ENCODE results near the gene RTN4R.
"Not testable (repeated sequence)": the region's sequence is repeated elsewhere in the genome, so short reads cannot be mapped to it uniquely, and the experiment has no call there.

RTN4R gene

DNA sequence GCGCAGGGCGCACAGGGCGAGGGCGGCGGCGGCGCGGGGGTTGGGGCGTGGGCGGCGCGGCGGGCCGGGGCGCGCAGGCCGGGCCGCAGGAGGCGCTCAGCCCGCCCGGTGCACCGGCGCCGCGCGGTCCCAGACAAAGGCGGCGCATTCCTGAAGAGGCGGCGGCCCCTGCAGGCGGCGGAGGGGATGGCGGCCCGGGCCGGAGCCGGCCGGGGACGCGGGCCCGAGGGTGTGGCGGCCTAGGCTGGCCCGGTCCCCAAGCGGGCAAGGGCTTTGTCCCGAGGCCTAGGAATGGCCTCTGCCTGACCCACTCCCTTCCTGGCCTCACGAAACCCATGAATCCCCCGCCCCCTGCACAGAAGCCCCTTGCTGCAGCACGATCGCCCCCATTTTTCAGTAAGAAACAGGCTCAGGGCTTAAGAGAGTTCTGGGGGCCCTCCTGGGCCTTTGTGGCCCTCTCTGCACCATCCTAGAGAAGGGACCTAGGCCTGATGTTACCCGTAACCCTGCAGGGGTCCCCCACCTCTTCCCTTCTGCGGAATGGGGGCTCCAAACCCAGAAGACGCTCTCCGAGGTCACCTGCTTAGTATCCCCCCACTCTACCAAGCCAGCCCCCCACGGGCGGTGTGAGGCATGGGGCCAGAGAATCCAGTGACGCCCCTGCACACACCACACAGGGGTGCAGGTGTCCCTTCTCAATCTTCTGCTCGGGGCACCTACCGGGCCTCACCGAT lies at the start of gene RTN4R:
RTN4R (minus strand) TSS at position 40 of the 734 bp plus-strand sequence. CDS start 226 bp downstream, outside the sequence.
- peak; percentile 67 for DNase-seq
- in situ Hi-C loops (cut with HindIII; ENCODE audit: low pct_ligation_motif_present, low pct_unique_long_range_greater_than_20kb, low sequenced_read_pairs): no loop called here

DNA sequence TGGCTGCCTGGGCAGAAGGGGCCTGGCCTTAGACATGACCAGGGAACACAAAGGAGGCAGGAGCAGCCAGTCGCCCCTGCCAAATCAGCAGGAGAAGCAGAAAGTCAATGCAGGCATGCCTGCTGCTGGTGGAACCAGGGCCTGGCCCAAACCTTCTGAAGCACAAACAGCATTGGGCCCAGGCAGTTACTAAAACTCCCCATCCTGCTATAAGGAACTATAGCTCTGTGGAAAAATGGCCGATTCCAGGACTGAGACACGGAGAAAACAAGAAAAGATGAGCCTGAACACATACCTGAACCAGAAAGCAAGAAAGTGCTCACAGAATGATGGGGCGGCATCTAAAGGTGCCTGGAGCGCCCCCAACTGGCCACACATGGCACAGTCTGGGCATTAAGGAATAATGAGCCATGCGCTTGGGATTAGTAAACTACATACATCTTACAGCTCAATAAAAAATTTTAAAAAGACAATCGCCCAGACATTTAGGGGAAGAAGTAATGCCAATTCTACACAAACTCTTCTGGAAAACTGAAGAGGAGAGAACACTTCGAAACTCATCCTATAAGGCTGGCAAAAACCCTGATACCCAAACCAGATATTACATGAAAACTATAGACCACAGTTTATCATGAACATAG lies 49.4 kb upstream of the RTN4R start:
- in situ Hi-C loops (cut with HindIII; ENCODE audit: low pct_ligation_motif_present, low pct_unique_long_range_greater_than_20kb, low sequenced_read_pairs): not testable (repeated sequence)

DNA sequence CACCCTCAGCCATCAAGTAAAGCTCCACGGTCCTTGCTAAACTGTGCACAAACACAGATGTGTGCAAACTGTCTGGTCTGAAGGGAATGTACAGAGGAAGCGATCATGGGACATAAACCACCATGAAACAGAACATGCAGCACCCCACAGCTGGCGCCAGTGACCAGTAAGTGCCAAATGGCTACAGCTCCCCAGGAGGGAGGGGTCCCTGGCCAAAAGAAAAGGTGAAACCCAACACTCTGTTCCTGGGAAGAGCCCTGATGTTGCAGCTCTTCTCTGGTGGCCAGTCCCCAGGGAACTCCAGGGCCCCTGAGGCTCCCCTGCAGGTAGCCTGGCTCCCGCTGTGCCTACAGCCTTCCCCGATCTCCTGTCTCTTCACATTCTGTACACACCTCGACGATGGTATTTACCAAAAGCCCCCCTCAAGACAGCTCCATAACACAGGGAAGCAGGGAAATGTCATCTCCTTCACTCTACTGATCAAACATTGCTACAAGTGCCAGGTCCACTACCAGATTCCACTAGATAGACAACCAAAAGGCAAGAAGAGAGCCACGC lies 48.8 kb upstream of the RTN4R start:
- in situ Hi-C loops (cut with HindIII; ENCODE audit: low pct_ligation_motif_present, low pct_unique_long_range_greater_than_20kb, low sequenced_read_pairs): no loop called here
- DNase-seq: no peak

More for the DNA sequence above, 49.4 kb upstream of the RTN4R start:
- DNase-seq: peak; percentile 22

GRCh38 chr22:20316217-20316843 lies 48.2 kb upstream of the RTN4R start:
- in situ Hi-C loops (cut with HindIII; ENCODE audit: low pct_ligation_motif_present, low pct_unique_long_range_greater_than_20kb, low sequenced_read_pairs): no loop called here
- no peak for DNase-seq

- DNase-seq: no peak
- in situ Hi-C loops (cut with HindIII; ENCODE audit: low pct_ligation_motif_present, low pct_unique_long_range_greater_than_20kb, low sequenced_read_pairs): no loop called here
These were observed 47.5 kb upstream of the RTN4R start for GRCh38 chr22:20315337-20316216.

DNA sequence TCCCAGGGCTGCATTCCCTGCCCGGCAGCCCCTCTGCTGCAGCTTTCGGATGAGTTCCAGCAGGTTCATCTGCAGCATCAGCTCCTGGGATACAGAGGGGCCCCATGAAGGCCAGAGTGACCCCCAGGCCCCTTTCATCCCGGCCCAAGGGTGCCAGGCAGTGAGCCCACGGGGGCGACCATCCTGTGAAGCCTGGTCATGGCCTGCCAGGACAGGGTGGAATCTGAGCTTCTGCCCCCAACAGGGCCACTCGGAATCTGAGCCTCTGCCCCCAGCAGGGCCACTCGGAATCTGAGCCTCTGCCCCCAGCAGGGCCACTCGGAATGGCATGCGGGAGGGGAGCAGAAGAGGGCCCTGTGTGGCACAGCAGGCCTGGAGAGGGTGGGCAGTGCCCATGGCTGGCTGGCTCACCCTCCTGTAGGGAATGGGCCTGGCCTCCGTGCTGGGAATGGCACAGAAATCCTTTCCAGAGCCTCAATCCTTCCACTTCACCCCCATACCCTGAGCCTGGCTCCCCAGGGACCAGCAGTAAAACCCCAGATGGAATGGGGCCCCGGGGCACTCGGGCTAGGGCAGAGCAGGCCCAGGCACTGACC lies 46.7 kb upstream of the RTN4R start:
- DNase-seq; in situ Hi-C loops (cut with HindIII; ENCODE audit: low pct_ligation_motif_present, low pct_unique_long_range_greater_than_20kb, low sequenced_read_pairs): not testable (repeated sequence)

DNA sequence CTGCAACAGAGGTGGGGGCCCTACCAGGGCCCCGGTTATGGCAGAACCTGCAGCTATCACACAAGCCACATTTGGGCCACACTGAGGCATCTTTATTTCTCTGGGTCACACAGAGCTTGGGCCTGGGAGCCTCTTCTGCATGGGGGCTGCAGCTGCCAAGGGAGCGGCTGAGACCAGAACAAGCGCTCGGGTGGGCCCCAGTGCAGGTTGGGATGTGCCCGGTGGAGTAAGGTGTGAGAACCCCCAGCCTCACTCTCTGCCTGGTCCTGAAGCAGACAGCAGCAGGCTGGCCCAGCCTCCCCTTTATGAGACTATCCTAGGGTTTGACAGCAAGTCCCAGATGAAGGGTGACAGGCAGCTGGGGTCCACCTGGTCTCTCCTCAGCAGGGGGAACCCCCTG lies 46.1 kb upstream of the RTN4R start:
- DNase-seq; in situ Hi-C loops (cut with HindIII; ENCODE audit: low pct_ligation_motif_present, low pct_unique_long_range_greater_than_20kb, low sequenced_read_pairs): not testable (repeated sequence)

GRCh38 chr22:20313306-20314077 lies 45.4 kb upstream of the RTN4R start:
- DNase-seq: peak; percentile 10
- in situ Hi-C loops (cut with HindIII; ENCODE audit: low pct_ligation_motif_present, low pct_unique_long_range_greater_than_20kb, low sequenced_read_pairs): not testable (repeated sequence)

DNA sequence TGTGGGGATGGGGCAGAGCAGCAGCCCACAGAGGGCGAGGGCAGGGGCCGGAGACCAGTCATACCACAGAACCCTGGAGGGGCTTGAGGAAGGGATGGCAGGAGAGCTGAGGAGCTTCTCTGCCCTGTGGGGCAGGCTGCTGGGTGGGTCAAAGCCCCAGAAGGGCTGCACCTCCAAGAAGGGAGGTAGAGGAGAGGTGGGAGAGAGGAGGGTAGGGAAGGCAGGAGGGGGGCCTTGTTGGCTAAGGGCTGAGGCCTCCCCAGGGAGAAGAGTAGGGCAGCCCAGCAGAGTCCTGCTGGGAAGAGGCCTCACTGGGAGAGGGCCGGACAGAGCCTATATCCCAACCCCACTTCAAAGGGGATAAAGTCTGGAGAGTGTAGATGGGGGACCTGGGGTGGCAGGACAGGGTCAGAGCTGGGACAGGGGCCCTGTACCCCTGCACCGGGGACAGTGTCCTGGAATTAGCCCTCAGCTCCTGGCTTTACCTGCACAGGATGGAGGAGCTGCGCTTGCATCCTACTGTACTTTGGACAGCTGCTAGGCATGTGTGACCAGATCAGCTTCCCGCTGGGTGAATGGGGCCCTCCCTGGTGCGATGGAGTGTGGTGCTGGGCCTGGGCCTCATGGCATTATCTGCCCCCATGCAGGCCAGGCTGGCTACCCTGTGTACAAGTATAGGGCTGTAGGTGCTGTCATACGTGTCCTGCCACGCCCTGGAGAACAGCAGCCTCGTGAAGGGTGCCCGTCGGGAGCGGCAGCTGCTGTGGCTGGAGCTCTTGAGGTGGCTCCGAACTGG lies 44.5 kb upstream of the RTN4R start:
- DNase-seq: no peak
- in situ Hi-C loops (cut with HindIII; ENCODE audit: low pct_ligation_motif_present, low pct_unique_long_range_greater_than_20kb, low sequenced_read_pairs): no loop called here

GRCh38 chr22:20311249-20312062 lies 43.3 kb upstream of the RTN4R start:
- DNase-seq; in situ Hi-C loops (cut with HindIII; ENCODE audit: low pct_ligation_motif_present, low pct_unique_long_range_greater_than_20kb, low sequenced_read_pairs): not testable (repeated sequence)

GRCh38 chr22:20310773-20311172 lies 42.7 kb upstream of the RTN4R start:
- in situ Hi-C loops (cut with HindIII; ENCODE audit: low pct_ligation_motif_present, low pct_unique_long_range_greater_than_20kb, low sequenced_read_pairs): not testable (repeated sequence)

DNA sequence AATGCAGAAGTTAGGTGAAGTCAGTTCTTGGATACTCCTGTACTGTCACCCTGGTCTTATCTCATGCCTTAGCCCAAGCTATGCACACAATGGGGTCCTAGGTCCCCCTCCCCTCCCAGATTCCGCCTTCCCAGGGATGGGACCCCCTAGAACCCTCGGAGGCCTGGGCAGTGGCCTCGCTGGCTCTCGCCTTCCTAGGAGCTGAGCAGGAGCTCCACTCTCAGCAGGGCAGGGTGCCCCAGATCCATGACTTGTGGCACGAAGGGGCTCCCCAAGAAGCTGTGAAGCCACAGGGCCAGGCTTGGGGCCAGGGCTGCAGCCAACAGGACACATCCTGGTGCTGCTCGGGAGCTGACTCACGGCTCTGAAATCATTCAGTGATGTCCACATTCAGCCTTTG lies 42.1 kb upstream of the RTN4R start:
- DNase-seq; in situ Hi-C loops (cut with HindIII; ENCODE audit: low pct_ligation_motif_present, low pct_unique_long_range_greater_than_20kb, low sequenced_read_pairs): not testable (repeated sequence)

More at GRCh38 chr22:20310773-20311172, 42.7 kb upstream of the RTN4R start:
- DNase-seq: not testable (repeated sequence)

- DNase-seq; in situ Hi-C loops (cut with HindIII; ENCODE audit: low pct_ligation_motif_present, low pct_unique_long_range_greater_than_20kb, low sequenced_read_pairs): not testable (repeated sequence)
These were observed 40.9 kb upstream of the RTN4R start for GRCh38 chr22:20308806-20309650.

GRCh38 chr22:20307448-20308447 lies 39.6 kb upstream of the RTN4R start:
- DNase-seq; in situ Hi-C loops (cut with HindIII; ENCODE audit: low pct_ligation_motif_present, low pct_unique_long_range_greater_than_20kb, low sequenced_read_pairs): not testable (repeated sequence)

All from ACHN (cell line).